Left ventricle myocardium inferior (tissue), 1 donor: ENCODE data around the gene SPOPL. TPM values are rescaled to one million over a fixed set of nuclear protein-coding genes. Genes with fewer than 3 reads are reported as not detected.

ENCODE experiments used
- DNase-seq: peaks from one replicate; pipeline ENCODE4 v3.0.0-alpha.2; 2020
- H3K27ac ChIP-seq: fragments of 200-600 bp; replicated peaks from 2 replicates; pipeline ENCODE4 v1.8.0; 2021
- H3K27me3 ChIP-seq: fragments of 200-600 bp; 2 replicates; pipeline ENCODE4 v1.8.0; 2021; ENCODE audit warnings: low read depth
- H3K36me3 ChIP-seq: fragments of 200-600 bp; 2 replicates; pipeline ENCODE4 v1.8.0; 2021
- H3K4me1 ChIP-seq: fragments of 200-600 bp; 2 replicates; pipeline ENCODE4 v1.8.0; 2021
- H3K4me3 ChIP-seq: fragments of 200-600 bp; 2 replicates; pipeline ENCODE4 v1.8.0; 2021; ENCODE audit warnings: mild to moderate bottlenecking, moderate library complexity
- H3K9me3 ChIP-seq: fragments of 200-600 bp; replicated peaks from 2 replicates; pipeline ENCODE4 v1.8.0; 2021
- CTCF ChIP-seq: fragments of 200-600 bp; IDR thresholded peaks from 2 replicates; pipeline ENCODE4 v1.8.0; 2021; ENCODE audit warnings: antibody characterized with exemption, mild to moderate bottlenecking, borderline replicate concordance
- intact Hi-C: fragments of 100-400 bp; cut with micrococcal nuclease; formaldehyde crosslinking; loops from one replicate; pipeline ENCODE4 v1.11.0; 2022
- total RNA-seq: library from RNA; stranded (reverse); fragmentation: NEBNext Ultra II Directional; extraction: Animal tissue kit (Norgen Biotek cat#: 25700); gene quantifications from one replicate; pipeline ENCODE4 v1.2.1, GENCODE V29; 2021
- donor health status: DM: no; HTN: yes; CAD: no; lungs with severe emphysema.

Gene SPOPL
- total RNA-seq, 1 donor from 2014 or later = 13.5 TPM

- Histone ChIP-seq H3K27ac (no peak overlapping the region), H3K4me3 (no peak overlapping the region), H3K4me1 (no peaks in the 10 kb centered on the region), H3K36me3 (no peaks in the 10 kb centered on the region), H3K27me3 (no peaks in the 10 kb centered on the region), H3K9me3 (no peaks in the 10 kb centered on the region)
- intact Hi-C loops = no loop called here
- no peak for DNase-seq
- no peak for TF ChIP-seq CTCF
These were observed 88.1 kb downstream of the SPOPL start for GRCh38 chr2:138589663-138590062.

GRCh38 chr2:138596403-138596802 is 94.8 kb downstream of the SPOPL start:
- H3K4me3 ChIP-seq = no peak overlapping the region
- TF ChIP-seq CTCF = no peak
- no peaks in the 10 kb centered on the region for H3K4me1 ChIP-seq
- no peaks in the 10 kb centered on the region for H3K9me3 ChIP-seq
- no peaks in the 10 kb centered on the region for H3K27me3 ChIP-seq
- no peak overlapping the region for H3K27ac ChIP-seq
- intact Hi-C loops = no loop called here
- peaks cover 8% of the 10 kb centered on the region for H3K36me3 ChIP-seq
- DNase-seq = no peak

GRCh38 chr2:138600732-138601457 is 99.3 kb downstream of the SPOPL start:
- no peak overlapping the region for H3K4me3 ChIP-seq
- DNase-seq = no peak
- intact Hi-C loops = no loop called here
- no peak overlapping the region for H3K27ac ChIP-seq
- H3K9me3 ChIP-seq = no peaks in the 10 kb centered on the region
- TF ChIP-seq CTCF = no peak
- peaks cover 7% of the 10 kb centered on the region for H3K4me1 ChIP-seq
- H3K27me3 ChIP-seq = no peaks in the 10 kb centered on the region
- no peaks in the 10 kb centered on the region for H3K36me3 ChIP-seq

GRCh38 chr2:138601458-138602165 is 100.0 kb downstream of the SPOPL start:
- H3K27ac ChIP-seq = no peak overlapping the region
- no peak for TF ChIP-seq CTCF
- no peak overlapping the region for H3K4me3 ChIP-seq
- H3K36me3 ChIP-seq = no peaks in the 10 kb centered on the region
- intact Hi-C loops = no loop called here
- H3K9me3 ChIP-seq = no peaks in the 10 kb centered on the region
- no peak for DNase-seq
- H3K4me1 ChIP-seq = peaks cover 7% of the 10 kb centered on the region
- H3K27me3 ChIP-seq = no peaks in the 10 kb centered on the region

- H3K27me3 ChIP-seq = no peaks in the 10 kb centered on the region
- intact Hi-C loops = no loop called here
- DNase-seq = no peak
- peaks cover 7% of the 10 kb centered on the region for H3K4me1 ChIP-seq
- no peak overlapping the region for H3K27ac ChIP-seq
- TF ChIP-seq CTCF = no peak
- H3K36me3 ChIP-seq = no peaks in the 10 kb centered on the region
- H3K9me3 ChIP-seq = no peaks in the 10 kb centered on the region
- H3K4me3 ChIP-seq = no peak overlapping the region
These were observed 100.5 kb downstream of the SPOPL start for GRCh38 chr2:138602166-138602460.
